DOHH2 (cell line): Measurements from ENCODE around the gene TCF21.

Source experiments
- H3F3A ChIP-seq: fragments of 200-600 bp; sonication (generic), shearing (Covaris generic); 2 replicates; pipeline ENCODE4 v1.6.0; 2016; ENCODE audit warnings: antibody characterized with exemption, mild to moderate bottlenecking; ENCODE audit not compliant: control insufficient read depth, insufficient read depth
- H3K27ac ChIP-seq: fragments of 200-600 bp; sonication (generic); 2 replicates; pipeline ENCODE4 v1.5.1; 2014; ENCODE audit warnings: low read depth, mild to moderate bottlenecking, low read length, moderate library complexity
- H3K27me3 ChIP-seq: fragments of 200-600 bp; sonication (generic); 2 replicates; pipeline ENCODE4 v1.6.1; 2014; ENCODE audit warnings: mild to moderate bottlenecking, low read length, mixed read lengths; ENCODE audit not compliant: control insufficient read depth
- H3K36me3 ChIP-seq: fragments of 200-600 bp; sonication (generic); 2 replicates; pipeline ENCODE4 v1.6.1; 2014; ENCODE audit warnings: mild to moderate bottlenecking, low read length, moderate library complexity, mixed read lengths; ENCODE audit not compliant: control insufficient read depth
- H3K4me1 ChIP-seq: fragments of 200-600 bp; sonication (generic); 2 replicates; pipeline ENCODE4 v1.6.1; 2014; ENCODE audit warnings: mild to moderate bottlenecking, low read length, mixed read lengths; ENCODE audit not compliant: control insufficient read depth
- H3K4me2 ChIP-seq: fragments of 200-600 bp; sonication (generic); 2 replicates; pipeline ENCODE4 v1.6.0; 2014; ENCODE audit warnings: mild to moderate bottlenecking, low read length, moderate library complexity
- H3K4me3 ChIP-seq: fragments of 200-600 bp; sonication (generic); 2 replicates; pipeline ENCODE4 v1.5.1; 2014; ENCODE audit warnings: mild to moderate bottlenecking, low read length, mixed read lengths
- H3K79me2 ChIP-seq: fragments of 200-600 bp; sonication (generic); 2 replicates; pipeline ENCODE4 v1.6.1; 2014; ENCODE audit warnings: mild to moderate bottlenecking, low read length, mixed read lengths; ENCODE audit not compliant: control insufficient read depth
- H3K9me2 ChIP-seq: fragments of 200-600 bp; sonication (generic); replicated peaks from 2 replicates; pipeline ENCODE4 v1.6.1; 2014; ENCODE audit warnings: mild to moderate bottlenecking, low read length, mixed read lengths; ENCODE audit not compliant: control insufficient read depth
- H3K9me3 ChIP-seq: fragments of 200-600 bp; sonication (generic); 2 replicates; pipeline ENCODE4 v1.6.1; 2014; ENCODE audit warnings: antibody characterized with exemption, low read length, mixed read lengths; ENCODE audit not compliant: control insufficient read depth, insufficient read depth
- H4K20me1 ChIP-seq: fragments of 200-600 bp; sonication (generic); 2 replicates; pipeline ENCODE4 v1.6.0; 2014; ENCODE audit warnings: low read depth, mild to moderate bottlenecking, antibody characterized with exemption, low read length, moderate library complexity; ENCODE audit not compliant: control insufficient read depth, insufficient read depth
- CTCF ChIP-seq: fragments of 200-600 bp; sonication (generic); IDR thresholded peaks from one replicate; pipeline ENCODE4 v1.5.1; 2014; ENCODE audit warnings: antibody characterized with exemption, mild to moderate bottlenecking, low read depth, low read length; ENCODE audit not compliant: poor library complexity, severe bottlenecking
- EZH2phosphoT487 ChIP-seq: fragments of 200-600 bp; sonication (generic); IDR thresholded peaks from 2 replicates; pipeline ENCODE4 v1.6.1; 2017; ENCODE audit warnings: borderline replicate concordance, mild to moderate bottlenecking, antibody characterized with exemption, low read length, moderate library complexity, mixed read lengths

TCF21 gene

GRCh38 chr6:133893946-133894345, 5.0 kb downstream of the TCF21 start:
- peaks cover 50% of the 10 kb centered on the region for H3K27me3 ChIP-seq

GRCh38 chr6:133894369-133894768, 5.5 kb downstream of the TCF21 start:
- Histone ChIP-seq H3K27ac (no peak overlapping the region), H3K27me3 (peaks cover 48% of the 10 kb centered on the region), H3K9me3 (no peaks in the 10 kb centered on the region), H3F3A (no peaks in the 10 kb centered on the region), H3K9me2 (no peaks in the 10 kb centered on the region), H3K4me3 (no peak overlapping the region), H3K4me1 (no peaks in the 10 kb centered on the region), H4K20me1 (no peaks in the 10 kb centered on the region), H3K36me3 (no peaks in the 10 kb centered on the region), H3K4me2 (no peak overlapping the region), H3K79me2 (no peaks in the 10 kb centered on the region)
- TF ChIP-seq EZH2phosphoT487, result no peak
- no peak for TF ChIP-seq CTCF

More at GRCh38 chr6:133893946-133894345, 5.0 kb downstream of the TCF21 start:
- no peaks in the 10 kb centered on the region for H3K79me2 ChIP-seq
- H3K9me2 ChIP-seq, result no peaks in the 10 kb centered on the region
- no peak overlapping the region for H3K4me2 ChIP-seq
- no peaks in the 10 kb centered on the region for H4K20me1 ChIP-seq
- no peaks in the 10 kb centered on the region for H3F3A ChIP-seq
- no peaks in the 10 kb centered on the region for H3K9me3 ChIP-seq
- H3K27ac ChIP-seq, result no peak overlapping the region
- H3K4me3 ChIP-seq, result no peak overlapping the region
- TF ChIP-seq CTCF (no peak), EZH2phosphoT487 (no peak)
- no peaks in the 10 kb centered on the region for H3K36me3 ChIP-seq
- no peaks in the 10 kb centered on the region for H3K4me1 ChIP-seq

- H3K4me2 ChIP-seq, result no peak overlapping the region
- no peaks in the 10 kb centered on the region for H3K79me2 ChIP-seq
- no peaks in the 10 kb centered on the region for H3K9me3 ChIP-seq
- no peaks in the 10 kb centered on the region for H3K4me1 ChIP-seq
- H3K36me3 ChIP-seq, result no peaks in the 10 kb centered on the region
- H3K27me3 ChIP-seq, result peaks cover 43% of the 10 kb centered on the region
- TF ChIP-seq EZH2phosphoT487 (no peak), CTCF (no peak)
- no peaks in the 10 kb centered on the region for H3F3A ChIP-seq
- H3K9me2 ChIP-seq, result no peaks in the 10 kb centered on the region
- no peaks in the 10 kb centered on the region for H4K20me1 ChIP-seq
- no peak overlapping the region for H3K27ac ChIP-seq
- no peak overlapping the region for H3K4me3 ChIP-seq
Measured at GRCh38 chr6:133894795-133895358, 6.0 kb downstream of the TCF21 start.
